ENCODE data around the gene PAX2.

DNA sequence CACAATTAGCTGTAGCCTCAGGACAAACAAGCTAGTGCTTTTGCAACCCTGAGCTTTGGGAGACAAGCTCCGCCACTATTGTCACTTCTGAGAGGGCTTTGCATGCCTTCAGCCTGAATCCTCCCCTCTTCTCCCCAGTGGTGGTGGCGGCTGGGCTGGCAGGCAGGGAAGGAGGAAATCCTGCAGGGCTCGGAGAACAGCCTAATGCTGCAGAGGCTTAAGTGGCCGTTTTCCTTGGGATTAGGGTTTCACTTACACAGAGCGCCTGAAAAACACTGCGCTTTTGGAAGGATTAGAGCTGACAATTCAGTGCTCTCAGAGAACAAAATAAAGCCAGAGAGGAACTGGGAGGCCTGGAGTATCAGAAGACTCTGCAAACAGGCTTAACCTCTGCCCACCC lies 71.3 kb downstream of the PAX2 start:
- TF ChIP-seq CTCF (IDR thresholded peaks at IDR 0.05): no peak
- no peak for TF ChIP-seq POLR2A (IDR thresholded peaks at IDR 0.05)

All from adrenal gland (tissue), 5 donors.